Activated CD4-positive, CD25-positive, alpha-beta regulatory T cell (primary cell): ENCODE measurements around the gene ERICH3.

ENCODE experiments used
- DNase-seq, 4 experiments: peaks; one replicate each; lab custom pipeline; 2025; lab: John Stamatoyannopoulos, UW

The ERICH3 gene

GRCh38 chr1:74591949-74592348 is 81.6 kb downstream of the ERICH3 start:
- no peak for DNase-seq

DNA sequence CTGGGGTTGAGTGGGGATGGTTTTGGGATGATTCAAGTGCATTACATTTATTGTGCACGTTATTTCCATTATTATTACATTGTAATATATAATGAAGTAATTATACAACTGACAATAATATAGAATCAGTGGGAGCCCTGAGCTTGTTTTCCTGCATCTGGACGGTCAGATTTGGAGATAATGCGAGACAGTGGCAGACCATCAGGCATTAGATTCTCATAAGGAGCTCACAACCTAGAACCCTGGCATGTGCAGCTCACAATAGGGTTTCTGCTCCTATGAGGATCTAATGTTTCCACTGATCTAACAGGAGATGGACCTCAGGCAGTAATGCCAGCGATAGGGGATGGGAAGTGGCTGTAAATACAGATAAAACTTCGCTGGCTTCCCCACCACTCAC is 83.3 kb downstream of the ERICH3 start:
- DNase-seq, result no peak

GRCh38 chr1:74587888-74588287 is 85.7 kb downstream of the ERICH3 start:
- no peak for DNase-seq

GRCh38 chr1:74586253-74586897 is 87.2 kb downstream of the ERICH3 start:
- no peak for DNase-seq

DNA sequence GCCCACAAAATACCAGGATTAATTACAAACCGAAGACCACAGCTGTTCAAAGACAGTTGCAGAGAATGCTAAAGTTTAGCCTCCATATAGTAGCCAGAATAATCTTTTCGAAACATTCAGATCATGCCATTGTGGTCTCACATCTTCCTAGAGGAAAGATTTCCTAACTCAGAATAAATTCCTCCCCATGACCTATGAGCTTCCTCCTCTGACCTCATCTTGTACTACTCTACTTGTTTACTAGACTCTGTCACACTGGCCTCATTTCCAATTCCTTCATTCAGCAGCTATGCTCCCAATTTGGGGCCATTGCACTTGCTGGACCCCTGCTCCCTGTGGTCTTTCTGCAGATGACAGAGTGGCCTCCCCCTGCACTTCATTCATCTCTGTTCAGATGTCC is 89.4 kb downstream of the ERICH3 start:
- no peak for DNase-seq

DNA sequence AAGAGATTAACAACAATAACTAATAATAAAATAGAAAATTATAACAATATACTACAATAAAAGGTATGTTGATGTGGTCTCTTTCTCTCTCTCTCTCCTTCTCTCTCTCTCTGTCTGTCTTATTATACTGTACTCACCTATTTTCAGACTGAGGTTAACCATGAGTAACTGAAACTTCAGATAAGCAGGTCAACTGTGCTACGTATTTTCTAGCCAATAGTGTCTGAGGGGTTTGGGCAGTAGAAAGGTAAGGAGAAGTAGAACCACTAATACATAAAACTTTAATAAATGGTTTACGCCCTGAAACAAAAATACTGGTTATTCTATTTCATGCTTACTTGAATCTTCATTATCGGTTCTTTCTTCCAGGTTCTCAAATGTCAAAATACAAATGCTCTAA is 90.2 kb downstream of the ERICH3 start:
- no peak for DNase-seq

DNA sequence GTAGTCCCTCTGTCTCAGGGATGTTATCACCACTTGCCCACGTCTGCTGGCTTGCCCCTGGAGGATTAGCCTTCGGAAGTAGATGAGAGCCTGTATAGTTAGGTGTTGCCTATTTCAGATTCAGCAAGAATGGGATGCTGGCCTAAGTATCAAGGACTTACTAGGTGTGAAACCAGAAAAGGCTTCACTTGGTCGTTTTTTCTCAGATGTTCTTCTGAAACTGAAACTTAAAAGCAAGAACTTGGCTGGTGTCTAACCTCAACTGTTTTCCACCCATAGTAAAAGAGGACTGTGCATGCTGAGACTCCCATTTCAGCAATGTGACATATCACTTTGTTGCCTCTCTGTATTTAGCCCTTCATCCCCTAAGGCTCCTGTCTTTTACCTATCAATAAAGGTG is 94.2 kb downstream of the ERICH3 start:
- DNase-seq, result no peak

DNA sequence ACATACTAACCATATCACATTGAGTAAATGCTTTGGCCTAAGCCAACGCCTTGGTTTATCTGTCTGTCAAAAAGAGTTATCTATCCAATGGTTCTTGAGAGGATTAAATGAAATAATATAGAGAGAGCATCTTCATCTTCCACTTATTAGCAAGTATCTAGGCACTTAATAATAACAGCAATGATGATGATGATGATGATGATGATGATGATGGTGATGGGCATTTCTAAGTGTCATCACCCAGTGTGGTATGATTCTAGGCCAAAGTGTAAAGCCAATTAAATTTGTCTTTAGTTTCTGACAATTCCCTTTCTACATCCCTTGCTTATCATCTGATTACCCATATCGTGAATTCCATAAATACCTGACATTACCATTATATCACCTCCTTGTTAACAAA is 95.5 kb downstream of the ERICH3 start:
- DNase-seq, result no peak

- no peak for DNase-seq
Observed at GRCh38 chr1:74571891-74572290, 101.7 kb downstream of the ERICH3 start.

GRCh38 chr1:74571493-74571800 is 102.1 kb downstream of the ERICH3 start:
- DNase-seq, result no peak

- DNase-seq, result no peak
Observed at GRCh38 chr1:74570797-74571492, 102.6 kb downstream of the ERICH3 start.

GRCh38 chr1:74549932-74550331 is 123.7 kb downstream of the ERICH3 start:
- DNase-seq, result no peak

DNA sequence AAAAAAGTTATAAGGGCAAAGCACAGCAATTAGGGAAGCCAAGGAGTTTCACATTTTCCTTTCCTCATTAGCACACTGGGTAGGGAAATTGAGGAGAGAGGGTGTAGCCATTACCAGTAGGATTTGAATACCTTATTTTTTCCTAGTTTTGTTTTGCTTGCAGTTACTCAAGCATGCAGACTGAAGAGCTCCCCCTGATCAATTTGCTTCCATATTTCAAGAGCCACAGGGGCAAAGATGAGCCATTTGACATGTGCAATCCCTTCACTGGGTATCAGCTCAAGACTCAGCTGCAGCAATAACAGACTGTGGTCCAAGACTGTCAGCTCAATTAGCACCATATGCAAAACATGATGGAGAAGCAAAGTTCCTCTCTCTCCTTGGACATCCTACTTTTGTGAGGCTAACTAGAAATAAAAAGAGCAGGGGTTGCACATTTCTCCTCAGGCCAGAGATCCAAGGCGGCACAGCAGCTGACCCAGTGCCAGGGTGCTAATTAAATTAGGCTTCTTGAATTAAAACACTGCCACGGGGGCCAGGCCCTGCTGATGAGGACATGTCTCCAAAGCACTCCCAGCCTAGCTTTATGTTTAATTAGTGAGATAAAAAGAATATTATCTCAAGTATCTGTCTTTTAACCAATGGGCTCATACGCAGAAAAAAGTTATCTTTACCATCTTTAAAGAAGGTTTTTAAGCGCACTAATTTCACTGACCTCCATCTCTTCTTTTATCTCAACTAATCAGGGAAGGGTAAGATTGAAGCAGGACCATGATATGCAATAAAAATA is 124.4 kb downstream of the ERICH3 start:
- DNase-seq, result no peak

GRCh38 chr1:74545821-74546220 is 127.8 kb downstream of the ERICH3 start:
- no peak for DNase-seq

DNA sequence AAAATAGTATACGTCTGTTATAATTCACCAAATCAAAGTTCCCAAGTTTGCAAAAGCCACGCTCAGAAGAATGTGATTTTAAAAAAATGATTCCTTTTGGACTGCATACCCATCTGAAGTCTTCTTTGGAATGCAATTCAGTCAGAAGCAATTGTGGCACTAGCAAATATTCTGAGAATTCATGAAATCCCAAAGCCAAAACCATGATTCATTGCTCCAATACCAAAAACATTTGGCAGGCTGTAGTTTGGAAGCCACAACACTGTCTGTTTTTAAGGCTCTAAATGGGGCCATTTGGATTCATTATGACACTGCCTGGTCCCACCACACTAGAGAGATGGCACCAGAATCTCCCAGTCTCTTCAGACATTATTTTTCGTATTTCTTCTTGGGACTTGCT is 139.4 kb downstream of the ERICH3 start:
- DNase-seq, result no peak

DNA sequence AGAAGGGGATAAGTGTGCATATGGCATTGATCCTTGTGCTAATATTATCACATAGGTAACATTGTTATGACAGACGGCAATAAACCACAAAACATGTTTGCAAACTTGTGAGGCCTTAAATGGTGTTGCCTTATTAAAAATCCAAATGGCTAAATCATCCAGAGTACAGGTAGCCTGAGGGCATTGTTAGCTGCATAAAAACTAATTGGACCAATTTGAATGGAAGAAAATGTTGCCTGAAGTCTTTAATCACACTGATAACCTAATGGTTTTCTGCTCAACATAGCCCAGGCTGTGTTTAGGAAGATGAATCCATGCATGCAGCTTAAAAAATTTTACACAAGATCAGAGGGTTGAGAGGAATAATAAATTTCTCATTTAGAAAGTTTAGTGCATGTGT is 141.8 kb downstream of the ERICH3 start:
- no peak for DNase-seq

GRCh38 chr1:74530892-74531291 is 142.7 kb downstream of the ERICH3 start:
- no peak for DNase-seq

DNA sequence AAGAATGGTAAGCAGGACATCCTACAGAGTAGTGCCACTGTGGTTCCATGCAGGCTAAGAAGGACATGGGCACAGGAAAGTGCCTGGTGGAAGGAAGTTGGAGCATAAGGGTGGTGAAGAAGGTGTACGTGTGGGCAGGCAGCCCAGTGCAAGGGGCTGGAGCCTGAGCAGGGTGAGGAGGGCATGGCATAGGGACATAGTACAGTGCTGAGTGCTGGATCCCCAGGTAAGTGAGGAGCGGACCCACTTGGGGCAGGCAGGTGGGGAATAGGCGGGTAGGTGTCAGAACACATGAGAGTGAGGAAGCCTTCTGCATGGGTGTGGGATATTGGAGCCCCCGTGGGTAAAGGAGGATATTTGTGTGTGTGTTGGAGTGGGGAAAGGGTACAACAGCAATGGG is 145.5 kb downstream of the ERICH3 start:
- no peak for DNase-seq

GRCh38 chr1:74526708-74527107 is 146.9 kb downstream of the ERICH3 start:
- no peak for DNase-seq

GRCh38 chr1:74523873-74524480 is 149.6 kb downstream of the ERICH3 start:
- no peak for DNase-seq

- DNase-seq, result no peak
Observed at GRCh38 chr1:74522148-74522547, 151.4 kb downstream of the ERICH3 start.
